NCI-H1694 (cell line): ENCODE data around the gene STARD4.

Experiments used
- DNase-seq: peaks from one replicate; lab custom pipeline; 2025; lab: John Stamatoyannopoulos, UW

The STARD4 gene, protein sequence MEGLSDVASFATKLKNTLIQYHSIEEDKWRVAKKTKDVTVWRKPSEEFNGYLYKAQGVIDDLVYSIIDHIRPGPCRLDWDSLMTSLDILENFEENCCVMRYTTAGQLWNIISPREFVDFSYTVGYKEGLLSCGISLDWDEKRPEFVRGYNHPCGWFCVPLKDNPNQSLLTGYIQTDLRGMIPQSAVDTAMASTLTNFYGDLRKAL

DNA sequence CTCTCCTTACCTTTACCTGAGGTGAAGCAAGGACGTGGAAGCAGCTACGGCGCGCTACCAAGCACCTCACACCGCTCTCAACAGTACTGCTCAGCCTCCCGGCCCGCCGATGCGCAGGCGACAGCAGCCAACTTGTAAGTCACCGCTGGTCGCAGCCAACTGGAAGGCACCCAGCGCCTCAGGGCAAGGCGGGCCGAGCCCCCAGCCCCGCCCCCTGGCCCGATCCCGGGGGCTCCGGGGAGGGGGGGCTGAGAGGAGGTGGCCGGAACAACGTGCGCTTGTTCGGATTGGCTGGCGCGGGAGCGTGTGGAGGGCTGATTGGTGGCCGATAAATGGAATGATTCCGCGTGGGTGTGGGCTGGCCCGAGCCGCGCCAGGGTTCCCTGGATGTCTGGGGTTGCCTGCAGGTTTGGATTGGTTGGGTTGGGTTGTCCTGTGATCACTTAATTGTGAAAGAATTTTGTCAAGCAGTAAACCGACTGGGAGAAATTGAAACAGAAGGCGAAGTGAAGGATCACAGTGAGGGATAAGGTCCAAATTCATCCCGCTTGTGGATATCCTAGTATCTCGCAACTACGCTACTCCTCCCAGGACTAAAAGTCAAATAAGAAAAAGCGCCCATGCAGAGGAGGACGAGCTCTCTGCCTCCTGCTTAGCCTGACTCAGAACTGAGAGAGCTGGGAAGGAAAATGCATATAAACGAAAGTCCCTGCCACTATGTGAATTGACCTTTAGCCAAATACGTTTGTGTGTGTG lies at the start of gene STARD4:
STARD4 (minus strand) TSS at position 161 of the 756 bp plus-strand sequence. CDS start 5,102 bp downstream, outside the sequence.
- DNase-seq: peak; percentile 93

DNA sequence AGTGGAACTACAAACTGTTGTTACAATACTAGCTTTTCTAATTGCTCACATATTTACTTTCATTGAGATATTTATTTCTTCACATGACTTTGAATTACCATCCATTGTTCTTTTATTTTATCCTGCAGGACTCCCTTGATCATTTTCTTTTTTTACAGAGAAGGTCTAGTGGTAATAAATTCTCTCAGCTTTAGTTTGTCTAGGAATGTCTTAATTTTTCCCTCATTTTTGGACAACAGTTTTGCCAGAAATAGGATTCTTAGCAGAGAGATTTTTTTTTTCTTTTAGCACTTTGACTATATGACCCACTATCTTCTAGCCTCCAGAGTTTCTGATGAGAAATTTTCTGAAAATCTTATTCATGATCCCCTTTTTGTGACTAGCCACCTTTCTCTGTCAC lies 47.3 kb upstream of the STARD4 start:
- no peak for DNase-seq

DNA sequence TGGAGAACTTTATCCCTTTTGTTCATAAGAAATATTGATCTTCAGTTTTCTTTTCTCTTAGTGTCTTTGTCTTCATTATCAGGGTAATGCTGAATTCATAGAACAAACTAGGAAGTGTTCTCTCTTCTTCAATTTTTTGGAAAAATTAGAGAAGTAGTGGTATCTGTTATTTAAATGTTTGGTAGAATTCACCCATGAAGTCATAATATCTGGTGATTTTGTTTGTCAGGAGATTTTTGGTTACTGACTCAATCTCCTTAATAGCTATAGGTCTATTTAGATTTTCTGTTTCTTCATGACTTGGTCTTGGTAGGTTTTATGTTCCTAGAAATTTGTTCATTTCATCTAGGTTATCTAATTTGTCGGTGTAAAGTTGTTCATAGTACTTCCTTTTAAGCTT lies 45.4 kb upstream of the STARD4 start:
- DNase-seq: no peak

DNA sequence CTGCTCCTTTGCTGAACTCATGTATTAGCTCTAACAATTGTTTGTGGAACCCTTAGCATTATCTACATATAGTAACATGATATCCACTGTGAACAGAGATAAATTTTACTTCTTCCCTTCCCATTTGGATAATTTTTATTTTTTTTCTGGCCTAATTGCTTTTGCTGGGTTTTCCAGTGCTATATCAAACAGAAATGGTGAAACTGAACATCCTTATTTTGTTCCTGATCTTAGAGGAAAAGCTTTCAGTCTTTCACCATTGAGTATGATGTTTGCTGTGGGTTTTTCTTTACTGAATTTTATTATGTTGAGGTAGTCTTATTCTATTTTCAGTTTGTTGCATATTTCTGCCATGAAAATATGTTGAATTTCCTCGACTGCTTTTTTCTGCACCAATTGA lies 44.8 kb upstream of the STARD4 start:
- no peak for DNase-seq

DNA sequence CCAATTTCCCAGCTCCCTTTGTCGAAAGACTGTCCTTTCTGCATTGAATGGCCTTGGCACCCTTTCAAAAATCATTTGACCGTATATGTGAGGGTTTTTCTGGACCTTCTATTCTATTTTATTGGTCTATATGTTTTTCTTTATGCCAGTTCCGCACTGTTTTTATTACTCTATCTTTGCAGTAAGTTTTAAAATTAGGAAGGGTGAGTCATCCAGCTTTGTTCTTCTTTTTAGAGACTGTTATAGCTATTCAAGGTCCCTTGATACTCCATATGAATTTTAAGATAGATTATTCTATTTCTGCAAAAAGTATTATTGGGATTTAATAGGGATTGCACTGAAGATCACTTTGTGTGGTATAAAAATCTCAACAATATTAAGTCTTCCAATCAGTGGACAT lies 44.2 kb upstream of the STARD4 start:
- no peak for DNase-seq

DNA sequence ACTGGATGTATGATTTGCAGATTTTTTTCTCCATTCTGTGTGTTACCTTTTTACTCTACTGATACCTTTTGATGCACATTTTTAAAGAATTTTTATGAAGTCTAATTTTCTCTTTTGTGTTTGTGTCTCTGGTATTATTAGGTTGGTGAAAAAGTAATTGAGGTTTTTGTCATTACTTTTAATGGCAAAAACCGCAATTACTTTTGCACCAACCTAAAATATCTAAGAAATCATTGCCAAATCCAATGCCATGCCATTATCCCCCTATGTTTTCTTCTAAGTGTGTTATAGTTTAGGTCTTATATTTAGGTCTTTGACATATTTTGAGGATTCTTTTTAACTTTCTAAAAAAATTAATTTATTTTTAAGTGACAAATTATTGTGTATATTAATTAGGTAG lies 43.4 kb upstream of the STARD4 start:
- no peak for DNase-seq

DNA sequence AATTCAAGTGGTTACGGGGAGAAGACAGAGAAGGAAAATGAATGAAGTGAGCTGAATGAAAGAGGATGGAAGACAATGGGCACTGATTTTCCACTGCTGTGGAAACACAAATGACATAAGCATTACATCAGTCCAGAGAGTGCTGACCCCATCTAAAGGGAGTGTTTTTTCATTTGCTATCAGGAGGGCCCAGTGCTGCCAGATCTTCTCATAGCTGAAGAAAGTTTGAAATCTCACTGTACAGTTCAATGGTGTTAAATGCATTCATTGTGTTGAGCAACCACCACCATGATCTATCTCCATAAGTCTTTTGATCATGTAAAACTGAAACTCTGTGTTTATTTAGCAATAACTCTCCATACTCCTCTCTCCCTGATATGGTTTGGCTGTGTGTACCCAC lies 41.5 kb upstream of the STARD4 start:
- no peak for DNase-seq

DNA sequence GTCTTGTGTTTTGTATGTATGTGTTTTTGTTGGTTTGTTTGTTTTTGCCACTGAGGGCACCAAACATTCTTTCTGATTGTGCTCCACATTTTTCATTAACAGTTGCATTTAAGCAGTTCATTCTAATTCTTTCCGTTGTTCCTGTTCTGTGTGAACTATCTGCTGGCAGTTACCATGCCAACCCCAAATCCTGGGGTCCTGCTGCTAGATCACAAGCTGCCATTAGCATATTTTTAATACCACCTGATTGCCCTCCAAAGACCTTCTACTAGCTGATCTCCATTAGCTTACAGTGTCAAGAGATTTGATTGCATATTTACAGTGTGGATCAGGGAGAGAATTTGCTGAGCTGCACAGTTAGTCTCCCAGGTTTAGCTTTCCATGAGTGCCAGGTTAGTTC lies 40.6 kb upstream of the STARD4 start:
- no peak for DNase-seq

DNA sequence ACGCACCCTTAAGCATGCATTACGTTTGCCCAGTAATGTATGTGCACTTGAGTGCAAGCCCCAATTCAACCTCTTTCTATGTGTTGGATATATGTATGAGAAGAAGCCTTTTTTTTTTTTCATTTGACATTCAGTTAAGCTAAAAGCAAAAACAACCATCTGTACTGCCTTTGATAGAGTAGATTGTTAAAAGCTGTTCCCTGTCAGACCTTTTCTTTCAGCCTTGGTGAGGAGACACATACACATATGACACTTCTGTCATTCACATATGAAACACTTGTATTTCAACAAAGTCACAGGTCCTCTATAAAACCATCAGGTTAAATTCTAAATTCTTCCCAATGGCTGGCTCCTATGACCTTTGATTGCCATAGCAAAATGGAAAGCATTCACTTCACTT lies 40.2 kb upstream of the STARD4 start:
- no peak for DNase-seq

DNA sequence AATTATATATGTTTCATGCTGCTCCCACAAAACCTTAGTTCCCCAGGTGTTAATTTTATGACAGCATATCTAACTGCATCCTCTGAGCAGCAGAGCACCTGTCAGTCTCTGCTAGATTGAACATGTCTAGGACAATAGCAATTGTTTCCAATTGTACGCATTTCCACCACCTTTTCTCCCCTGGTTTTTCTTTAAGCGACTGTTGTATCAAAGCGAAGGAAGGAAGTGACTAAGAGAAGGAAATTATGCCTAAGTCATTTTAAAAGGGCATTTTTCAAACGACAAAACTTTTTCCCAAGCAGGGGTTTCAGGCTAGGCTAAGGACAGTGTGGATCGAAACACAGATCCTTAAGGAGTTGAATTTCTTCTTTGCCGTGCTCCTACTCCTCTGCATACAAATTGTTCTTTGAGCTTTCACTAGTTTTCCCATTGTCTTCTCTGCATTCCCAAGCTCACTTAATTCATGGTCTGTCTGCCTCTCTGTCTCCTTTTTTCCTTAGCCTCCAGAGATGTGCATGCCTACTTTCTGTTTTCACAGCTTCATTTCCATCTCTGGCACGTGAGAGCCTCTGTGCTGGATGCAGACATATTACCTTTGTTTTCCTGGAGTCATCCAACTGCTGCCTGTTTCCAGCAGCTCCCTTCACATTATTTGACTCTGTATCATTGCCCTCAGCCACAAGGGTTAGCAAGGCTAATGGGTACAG lies 39.4 kb upstream of the STARD4 start:
- no peak for DNase-seq

DNA sequence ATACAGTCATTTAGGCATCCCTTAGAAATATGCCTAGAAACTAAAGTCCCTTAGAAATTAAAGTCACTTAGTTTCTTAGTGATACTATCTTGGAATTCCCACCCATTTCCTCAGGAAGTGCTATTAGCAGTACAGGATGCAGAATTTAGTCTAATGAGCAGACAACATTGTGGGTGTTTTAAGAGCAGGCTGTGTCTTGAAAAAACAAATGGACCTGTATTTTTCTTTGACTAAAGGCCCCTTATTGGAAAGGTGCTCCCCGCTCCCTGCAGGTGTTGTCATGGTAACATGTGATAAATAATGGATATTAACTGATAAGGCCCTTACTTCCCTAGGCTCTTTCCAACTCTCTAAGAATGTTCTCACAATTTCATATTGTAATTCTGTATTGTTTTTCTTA lies 38.8 kb upstream of the STARD4 start:
- DNase-seq: no peak

DNA sequence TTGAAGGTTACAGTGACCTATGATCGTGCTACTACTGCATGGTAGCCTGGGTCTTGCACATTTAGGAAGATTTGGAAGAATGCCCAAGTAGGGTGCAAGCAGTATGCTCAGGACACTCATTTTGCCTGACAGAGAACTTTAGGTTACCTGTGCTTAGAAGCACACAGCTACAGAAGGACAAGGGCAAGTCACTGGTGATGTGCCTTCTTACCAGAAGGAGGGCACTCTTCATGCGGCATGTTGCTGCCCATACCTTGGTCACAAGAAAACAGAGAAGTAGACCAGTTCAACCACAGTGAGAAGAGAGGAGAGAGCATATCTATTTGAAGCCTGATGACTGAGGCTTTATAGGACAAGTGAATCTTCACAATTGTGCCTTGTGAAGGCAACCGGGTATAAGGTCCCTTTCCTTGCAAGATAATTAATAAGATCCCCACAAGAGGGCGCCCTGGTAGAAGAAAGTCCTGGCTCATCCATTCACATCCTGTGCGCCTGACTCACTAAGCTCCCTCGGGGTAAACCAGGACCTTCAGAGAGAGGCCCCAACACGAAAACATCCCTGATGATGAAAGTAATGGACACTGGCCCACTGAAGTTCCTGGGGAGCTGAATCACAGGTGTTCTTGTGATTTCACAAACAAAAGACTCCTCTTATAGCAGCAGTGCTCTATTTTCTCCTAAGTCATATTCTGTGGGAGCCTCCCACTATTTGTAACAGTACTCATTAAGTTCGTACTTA lies 38.1 kb upstream of the STARD4 start:
- DNase-seq: peak; percentile 90

DNA sequence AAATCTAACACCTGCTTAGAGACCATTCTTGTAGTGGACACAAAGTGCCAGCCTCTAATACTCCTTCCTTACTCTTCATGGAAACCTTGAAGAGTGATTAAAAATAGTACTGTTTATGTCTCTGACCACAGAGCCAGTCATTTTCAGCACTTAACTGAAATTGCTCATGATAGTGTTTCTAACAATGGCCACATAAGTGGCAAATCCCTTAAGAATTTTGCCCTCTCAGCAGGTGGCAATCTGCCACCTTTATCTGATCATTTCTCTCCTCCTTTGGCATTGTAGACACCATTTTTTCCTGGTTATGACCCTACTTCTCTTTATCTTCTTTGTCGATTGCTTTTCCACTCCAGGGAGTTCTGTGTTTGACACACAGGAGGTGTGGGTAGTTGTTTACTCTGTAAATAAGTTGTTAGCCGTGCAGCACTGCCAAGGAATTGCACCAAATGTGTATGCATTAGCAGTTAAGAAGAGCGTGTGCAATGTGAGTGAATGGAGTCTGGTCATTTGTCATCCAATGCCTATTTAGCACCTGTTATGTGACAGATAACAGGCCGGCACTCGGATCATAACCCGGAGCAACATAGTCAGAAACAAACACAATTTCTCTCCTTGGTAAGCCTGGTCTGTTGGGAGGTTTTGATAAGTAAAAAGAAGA lies 36.8 kb upstream of the STARD4 start:
- DNase-seq: no peak

DNA sequence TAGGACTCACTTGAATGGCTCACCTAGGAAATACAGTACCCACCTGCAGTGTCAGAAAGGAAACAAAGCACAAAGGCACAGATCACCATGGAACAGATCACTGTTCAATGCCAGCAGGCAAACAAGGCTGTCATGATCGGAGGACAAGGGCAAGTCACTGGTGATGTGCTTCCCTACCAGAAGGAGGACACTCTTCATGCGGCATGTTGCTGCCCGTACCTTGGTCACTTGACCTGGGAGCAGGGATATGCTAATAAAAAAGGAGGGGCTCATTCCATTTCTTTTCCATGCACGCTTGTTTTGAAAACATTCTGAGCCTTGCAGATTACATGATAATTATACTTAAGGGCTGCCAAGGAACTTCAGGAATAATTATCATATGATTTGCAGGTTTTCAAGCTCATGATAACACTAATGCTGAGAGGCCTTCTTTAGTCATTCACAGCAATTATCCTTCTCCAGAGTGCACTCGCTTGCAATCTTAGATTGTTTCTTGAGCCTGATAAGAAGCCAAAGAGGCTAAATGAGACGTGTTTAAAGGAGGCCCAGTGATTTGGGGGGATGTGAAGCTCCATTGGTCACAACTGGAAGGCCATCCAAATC lies 36.1 kb upstream of the STARD4 start:
- no peak for DNase-seq

DNA sequence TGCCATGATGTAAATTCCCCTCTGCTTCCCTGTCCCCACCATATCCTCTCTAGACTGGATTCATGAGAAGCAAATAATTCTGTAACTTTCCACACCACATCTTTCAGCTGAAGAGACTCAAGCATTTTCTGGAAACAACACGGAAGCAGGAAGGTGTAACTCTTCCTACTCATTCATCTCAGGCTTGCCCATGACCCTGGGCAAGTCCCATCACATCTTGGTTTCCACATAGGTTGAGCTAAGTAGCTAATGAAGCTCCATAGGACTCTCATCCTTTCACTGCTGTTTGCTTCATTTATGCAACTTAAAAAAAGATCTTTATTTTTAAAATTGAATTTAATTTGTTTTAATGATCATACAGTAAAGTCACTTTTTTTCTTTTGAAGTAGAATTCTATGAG lies 32.7 kb upstream of the STARD4 start:
- no peak for DNase-seq

DNA sequence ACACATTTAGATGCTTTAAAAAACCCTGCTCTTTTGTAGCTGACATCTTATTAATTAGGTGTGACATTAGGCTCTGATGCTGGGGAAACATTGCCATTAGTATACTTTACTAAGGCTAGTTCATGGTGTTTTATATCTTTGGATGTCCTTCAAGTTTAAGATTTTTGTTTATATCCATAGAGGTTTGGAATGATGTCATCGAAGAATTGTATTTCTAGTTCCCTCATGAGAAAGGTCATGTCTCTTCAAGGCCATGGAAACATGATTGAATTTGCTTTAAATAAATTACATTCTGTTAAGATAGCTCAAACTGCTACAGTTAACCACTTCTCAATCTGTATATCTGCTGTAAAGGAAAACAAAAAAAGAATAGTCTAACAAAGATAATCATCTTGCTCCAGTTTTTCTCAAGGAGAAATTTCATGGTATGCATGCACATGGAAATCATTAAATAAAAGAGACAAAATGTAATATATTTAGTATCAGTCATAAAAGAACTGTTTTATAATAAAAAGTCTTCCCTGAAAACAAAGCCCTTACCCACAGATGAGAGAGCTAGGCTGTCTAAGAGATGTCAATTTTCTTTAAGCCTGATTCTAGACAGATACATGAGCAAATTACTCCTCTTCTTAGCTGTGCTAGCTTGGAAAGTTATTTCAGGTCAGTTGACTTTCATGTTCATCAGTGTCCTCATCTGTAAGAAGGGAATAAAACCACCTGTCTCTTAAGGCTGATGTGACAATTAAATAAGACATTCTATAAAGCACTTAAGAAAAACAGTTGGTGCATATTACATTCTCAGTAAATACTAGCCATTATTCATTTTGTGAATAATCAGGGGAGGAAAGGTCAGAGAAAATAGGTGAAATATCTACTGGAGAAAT lies 25.0 kb upstream of the STARD4 start:
- DNase-seq: no peak

DNA sequence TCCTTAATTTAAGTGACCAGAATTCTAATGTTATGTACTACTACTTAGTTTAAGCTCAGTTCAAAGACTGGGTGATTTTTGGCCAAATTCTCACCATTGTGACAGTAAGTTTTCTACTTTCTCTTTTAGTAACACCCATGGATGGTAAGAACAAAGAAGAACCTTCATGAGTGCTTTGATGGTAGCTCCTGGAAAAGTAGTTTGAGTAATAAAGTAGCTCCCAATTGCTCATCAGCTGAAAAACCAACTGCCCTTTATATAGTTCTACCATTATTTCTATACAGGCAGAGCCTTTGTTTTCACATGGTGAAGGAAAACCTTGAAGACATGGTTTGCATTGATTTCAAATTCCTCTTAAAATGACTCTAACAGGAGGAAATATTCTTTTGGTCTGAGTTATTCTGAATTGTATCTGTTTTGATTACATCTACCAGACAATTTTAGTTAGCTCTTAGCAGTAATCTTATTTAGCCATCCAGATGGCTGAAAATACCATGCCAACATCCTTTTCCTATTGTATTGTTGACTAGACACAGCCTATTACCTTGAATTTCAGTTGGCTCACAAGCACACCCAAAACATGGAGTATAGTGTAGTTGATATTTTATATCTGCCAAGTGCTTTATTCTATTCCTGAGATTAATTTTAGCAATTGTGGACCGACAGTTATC lies 23.7 kb upstream of the STARD4 start:
- no peak for DNase-seq

DNA sequence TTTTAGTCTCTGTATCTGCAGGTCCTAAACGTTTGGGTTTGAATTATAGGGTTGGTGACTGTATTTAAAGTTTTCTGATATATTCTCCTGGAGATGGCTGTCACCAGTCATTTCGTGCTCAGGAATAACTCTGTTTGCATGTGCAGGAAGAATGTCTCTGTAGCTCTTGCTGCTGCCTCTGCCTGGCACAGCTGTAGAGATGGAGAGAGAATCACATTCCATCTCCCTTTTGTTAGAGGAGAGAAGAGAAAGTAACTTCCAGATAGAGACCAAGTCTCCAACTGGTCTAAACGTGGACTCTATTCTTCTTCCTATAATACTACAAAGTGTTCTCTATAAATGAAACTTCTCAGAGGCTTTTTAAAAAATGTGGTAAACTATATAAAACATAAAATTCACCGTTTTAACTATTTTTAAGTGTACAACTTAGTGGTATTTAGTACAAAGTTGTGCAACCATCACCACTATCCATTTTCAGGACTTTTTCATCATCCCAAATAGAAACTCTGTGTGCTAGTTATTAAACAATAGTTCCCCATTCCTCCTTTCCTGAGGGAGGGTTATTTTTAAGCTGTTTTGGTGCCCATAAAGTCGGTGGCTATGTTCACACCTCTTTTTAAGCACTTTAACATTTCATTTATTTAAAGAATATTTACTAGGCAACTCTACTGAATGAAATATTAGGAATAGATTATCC lies 20.7 kb upstream of the STARD4 start:
- DNase-seq: no peak

DNA sequence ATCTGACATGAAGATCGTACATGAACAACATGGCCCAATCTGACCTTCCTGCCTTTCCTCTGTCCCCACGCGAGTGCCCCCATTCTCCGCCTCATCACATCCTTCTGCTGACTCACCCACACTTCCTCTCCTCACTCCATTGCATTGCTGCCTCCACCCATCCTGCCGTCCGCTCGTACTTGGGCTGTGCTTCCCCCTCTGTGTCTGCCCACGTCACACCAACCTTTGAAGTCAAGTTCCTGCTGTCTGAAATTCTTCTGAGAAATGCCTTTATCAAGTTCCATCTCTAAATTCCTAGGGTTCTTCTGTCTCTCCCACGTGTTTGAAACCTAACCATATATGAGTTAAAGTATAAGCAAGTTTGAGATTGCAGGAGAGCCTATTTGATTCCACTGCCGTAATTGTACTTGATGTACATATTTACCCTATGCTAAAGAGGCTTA lies 18.0 kb upstream of the STARD4 start:
- DNase-seq: no peak
